Body of pancreas (tissue), 4 donors: ENCODE results near the gene RYR3. TPM values are rescaled to one million over a fixed set of nuclear protein-coding genes. Genes with fewer than 3 reads are reported as not detected.

Source experiments
- ATAC-seq: fragments of 150-250 bp; one replicate; pipeline ENCODE4 v1.9.1; 2016
- DNase-seq, 4 donors: peaks; one replicate each; pipeline ENCODE4 v3.0.0-alpha.2; 2019
- H3K27ac ChIP-seq, 4 donors: fragments of 200-600 bp; sonication (generic); 1 replicate in 3 of 4; 2 replicates in 1 of 4; pipeline versions ENCODE4 v1.5.1 to v1.6.1; 2016 to 2019; ENCODE audit warnings: mild to moderate bottlenecking in 1 of 4, mixed read lengths in 1 of 4, moderate library complexity in 1 of 4
- H3K27me3 ChIP-seq, 2 donors: fragments of 200-600 bp; sonication (generic); one replicate each; pipeline ENCODE4 v1.6.0; 2016; ENCODE audit warnings: mild to moderate bottlenecking in 1 of 2
- H3K36me3 ChIP-seq, 2 donors: fragments of 200-600 bp; sonication (generic); replicated peaks in 1 of 2; 2 replicates each; pipeline ENCODE4 v1.5.1; 2016; ENCODE audit warnings: low read depth in 2 of 2; ENCODE audit not compliant: insufficient read depth in 1 of 2
- H3K4me1 ChIP-seq: fragments of 200-600 bp; sonication (generic); one replicate; pipeline ENCODE4 v1.6.0; 2016
- H3K4me3 ChIP-seq, 2 donors: fragments of 200-600 bp; sonication (generic); 1 replicate in 1 of 2; 2 replicates in 1 of 2; pipeline ENCODE4 v1.5.1; 2016 to 2019
- H3K9me3 ChIP-seq, 3 donors: fragments of 200-600 bp; sonication (generic); 1 replicate in 2 of 3; 2 replicates in 1 of 3; pipeline ENCODE4 v1.5.1; 2016
- CTCF ChIP-seq, 7 experiments: fragments of 450-650 bp in 4 of 7; fragments of 200-600 bp in 3 of 7; sonication (generic) in 3 of 7; IDR thresholded peaks; one replicate each; pipeline ENCODE4 v1.5.1; 2016 to 2019; ENCODE audit warnings: antibody characterized with exemption in 7 of 7
- POLR2A ChIP-seq, 3 donors: fragments of 450-650 bp; IDR thresholded peaks; one replicate each; pipeline ENCODE4 v1.6.1; 2016; ENCODE audit warnings: antibody characterized with exemption in 3 of 3, mild to moderate bottlenecking in 2 of 3
- WGBS, 2 donors: methylation state at CpG; one replicate each; pipeline ENCODE4 v1.1.5; 2017; 5-methylcytosine and 5-hydroxymethylcytosine counted together
- intact Hi-C: fragments of 100-400 bp; cut with DNase I; formaldehyde crosslinking; loops from one replicate; pipeline ENCODE4 v1.15.1; 2023
- total RNA-seq, 2 donors: library from RNA; depleted of rRNA; stranded (reverse); fragments of >200 nt; gene quantifications; one replicate each; pipeline ENCODE4 v1.1.0, GENCODE V29; 2016

RYR3 gene
- total RNA-seq, 2 donors from 2014 or later = 0.26 to 0.66 TPM

GRCh38 chr15:33515121-33515520 is 204.4 kb downstream of the RYR3 start:
- no peaks in the 10 kb centered on the region for H3K9me3 ChIP-seq
- H3K4me3 ChIP-seq = no peak overlapping the region
- H3K4me1 ChIP-seq = no peaks in the 10 kb centered on the region
- H3K27me3 ChIP-seq = no peaks in the 10 kb centered on the region
- no peak for DNase-seq
- H3K36me3 ChIP-seq = no peaks in the 10 kb centered on the region
- 37 to 61% methylated on average over 2 of the region's 2 CpGs for WGBS, 2 donors
- no peak for TF ChIP-seq CTCF (IDR thresholded peaks at IDR 0.05)
- TF ChIP-seq POLR2A (IDR thresholded peaks at IDR 0.05) = no peak
- intact Hi-C loops = no loop called here
- no peak overlapping the region for H3K27ac ChIP-seq
- ATAC-seq = no peak

- Histone ChIP-seq H3K4me1 (no peaks in the 10 kb centered on the region), H3K36me3 (no peaks in the 10 kb centered on the region), H3K9me3 (no peaks in the 10 kb centered on the region), H3K27me3 (no peaks in the 10 kb centered on the region), H3K4me3 (no peak overlapping the region), H3K27ac (no peak overlapping the region)
- ATAC-seq (no peak), DNase-seq (no peak)
- no peak for TF ChIP-seq CTCF (IDR thresholded peaks at IDR 0.05)
- TF ChIP-seq POLR2A (IDR thresholded peaks at IDR 0.05) = no peak
- intact Hi-C loops = no loop called here
- 48 to 65% methylated on average over 2 of the region's 2 CpGs for WGBS, 2 donors
Measured at GRCh38 chr15:33516563-33516962, 205.8 kb downstream of the RYR3 start.

GRCh38 chr15:33517944-33518343 is 207.2 kb downstream of the RYR3 start:
- TF ChIP-seq CTCF (IDR thresholded peaks at IDR 0.05) = no peak
- no peak for TF ChIP-seq POLR2A (IDR thresholded peaks at IDR 0.05)
- WGBS, 2 donors = 31 to 67% methylated on average over 2 of the region's 2 CpGs
- H3K36me3 ChIP-seq = no peaks in the 10 kb centered on the region
- no peaks in the 10 kb centered on the region for H3K9me3 ChIP-seq
- intact Hi-C loops = no loop called here
- peaks cover 0 to 3% of the 10 kb centered on the region in 2 donors for H3K27me3 ChIP-seq
- ATAC-seq = no peak
- no peak overlapping the region for H3K27ac ChIP-seq
- H3K4me1 ChIP-seq = no peaks in the 10 kb centered on the region
- no peak overlapping the region for H3K4me3 ChIP-seq
- no peak for DNase-seq

GRCh38 chr15:33518421-33518820 is 207.7 kb downstream of the RYR3 start:
- H3K36me3 ChIP-seq = no peaks in the 10 kb centered on the region
- ATAC-seq = no peak
- no peaks in the 10 kb centered on the region for H3K4me1 ChIP-seq
- peaks cover 0 to 3% of the 10 kb centered on the region in 2 donors for H3K27me3 ChIP-seq
- H3K9me3 ChIP-seq = no peaks in the 10 kb centered on the region
- no peak for DNase-seq
- TF ChIP-seq POLR2A (IDR thresholded peaks at IDR 0.05) (no peak), CTCF (IDR thresholded peaks at IDR 0.05) (no peak)
- intact Hi-C loops = no loop called here
- H3K4me3 ChIP-seq = no peak overlapping the region
- WGBS, 2 donors = 58 to 59% methylated on average over 8 of the region's 8 CpGs
- no peak overlapping the region for H3K27ac ChIP-seq

- no peak for ATAC-seq
- H3K4me1 ChIP-seq = no peaks in the 10 kb centered on the region
- DNase-seq = no peak
- H3K9me3 ChIP-seq = no peaks in the 10 kb centered on the region
- peaks cover 0 to 3% of the 10 kb centered on the region in 2 donors for H3K27me3 ChIP-seq
- TF ChIP-seq POLR2A (IDR thresholded peaks at IDR 0.05) (no peak), CTCF (IDR thresholded peaks at IDR 0.05) (no peak)
- H3K36me3 ChIP-seq = no peaks in the 10 kb centered on the region
- intact Hi-C loops = no loop called here
- H3K4me3 ChIP-seq = no peak overlapping the region
- H3K27ac ChIP-seq = no peak overlapping the region
- 68 to 75% methylated on average over 3 of the region's 3 CpGs for WGBS, 2 donors
Measured at GRCh38 chr15:33524274-33524673, 213.5 kb downstream of the RYR3 start.
